Lower leg skin (tissue), 4 donors: Measurements from ENCODE around the gene MDFIC. TPM values are rescaled to one million over a fixed set of nuclear protein-coding genes. Genes with fewer than 3 reads are reported as not detected.
"Not testable (repeated sequence)": the region's sequence is repeated elsewhere in the genome, so short reads cannot be mapped to it uniquely, and the experiment has no call there.

Source experiments
- DNase-seq, 2 donors: peaks; one replicate each; pipeline ENCODE4 v3.0.0-alpha.2; 2019; ENCODE audit warnings: low spot score in 2 of 2
- H3K4me3 ChIP-seq: fragments of 200-600 bp; sonication (generic); 2 replicates; pipeline ENCODE4 v1.5.1; 2017; ENCODE audit warnings: mild to moderate bottlenecking, low read depth; ENCODE audit not compliant: poor library complexity, severe bottlenecking
- POLR2A ChIP-seq, 2 donors: fragments of 450-650 bp; IDR thresholded peaks; one replicate each; pipeline ENCODE4 v1.6.1; 2016 to 2017; ENCODE audit warnings: antibody characterized with exemption in 2 of 2, mild to moderate bottlenecking in 1 of 2, moderate library complexity in 1 of 2
- WGBS, 2 donors: methylation state at CpG; one replicate each; pipeline ENCODE4 v1.1.5; 2018; 5-methylcytosine and 5-hydroxymethylcytosine counted together
- intact Hi-C: fragments of 100-400 bp; cut with DNase I; formaldehyde crosslinking; loops from one replicate; pipeline ENCODE4 v1.15.0; 2023; ENCODE audit warnings: low total_unique reads
- total RNA-seq, 4 donors: library from RNA; depleted of rRNA; stranded (reverse); fragments of >200 nt; gene quantifications; one replicate each; pipeline ENCODE4 v1.1.0, GENCODE V29; 2016
- TF ChIP-seq, protein P1 (sequence below), 3 donors: fragments of 450-650 bp; IDR thresholded peaks; one replicate each; pipeline ENCODE4 v1.5.1; 2016; ENCODE audit warnings: antibody characterized with exemption in 3 of 3, mild to moderate bottlenecking in 3 of 3, moderate library complexity in 2 of 3

Gene MDFIC
- total RNA-seq, 4 donors from 2014 or later = 27.0 to 58.5 (median 38.9) TPM

DNA sequence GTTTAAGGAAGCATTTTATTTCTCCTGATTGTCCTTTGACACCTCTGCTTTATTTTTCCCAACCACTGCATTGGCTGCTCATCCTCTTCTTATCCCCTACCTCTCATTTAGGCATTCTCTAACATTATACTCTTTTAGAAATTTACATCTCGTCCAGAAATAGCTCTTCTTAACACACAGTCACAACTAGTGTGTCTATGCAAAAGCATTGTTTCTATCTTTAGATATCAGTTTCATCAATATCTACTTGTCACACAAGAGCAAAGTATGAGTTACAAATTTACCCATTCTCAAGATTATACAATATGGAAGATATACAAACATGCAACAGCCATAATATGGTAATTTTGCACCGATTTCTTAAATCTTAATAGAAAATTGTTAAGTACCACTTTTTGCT lies 35.7 kb upstream of the MDFIC start:
- no peak overlapping the region for H3K4me3 ChIP-seq
- intact Hi-C loops = no loop called here
- no peak for TF ChIP-seq POLR2A (IDR thresholded peaks at IDR 0.05)
- TF ChIP-seq, protein P1, sequence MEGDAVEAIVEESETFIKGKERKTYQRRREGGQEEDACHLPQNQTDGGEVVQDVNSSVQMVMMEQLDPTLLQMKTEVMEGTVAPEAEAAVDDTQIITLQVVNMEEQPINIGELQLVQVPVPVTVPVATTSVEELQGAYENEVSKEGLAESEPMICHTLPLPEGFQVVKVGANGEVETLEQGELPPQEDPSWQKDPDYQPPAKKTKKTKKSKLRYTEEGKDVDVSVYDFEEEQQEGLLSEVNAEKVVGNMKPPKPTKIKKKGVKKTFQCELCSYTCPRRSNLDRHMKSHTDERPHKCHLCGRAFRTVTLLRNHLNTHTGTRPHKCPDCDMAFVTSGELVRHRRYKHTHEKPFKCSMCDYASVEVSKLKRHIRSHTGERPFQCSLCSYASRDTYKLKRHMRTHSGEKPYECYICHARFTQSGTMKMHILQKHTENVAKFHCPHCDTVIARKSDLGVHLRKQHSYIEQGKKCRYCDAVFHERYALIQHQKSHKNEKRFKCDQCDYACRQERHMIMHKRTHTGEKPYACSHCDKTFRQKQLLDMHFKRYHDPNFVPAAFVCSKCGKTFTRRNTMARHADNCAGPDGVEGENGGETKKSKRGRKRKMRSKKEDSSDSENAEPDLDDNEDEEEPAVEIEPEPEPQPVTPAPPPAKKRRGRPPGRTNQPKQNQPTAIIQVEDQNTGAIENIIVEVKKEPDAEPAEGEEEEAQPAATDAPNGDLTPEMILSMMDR (IDR thresholded peaks at IDR 0.05) = no peak
- DNase-seq = no peak
- WGBS, 2 donors = 87 to 91% methylated on average over 2 of the region's 2 CpGs

DNA sequence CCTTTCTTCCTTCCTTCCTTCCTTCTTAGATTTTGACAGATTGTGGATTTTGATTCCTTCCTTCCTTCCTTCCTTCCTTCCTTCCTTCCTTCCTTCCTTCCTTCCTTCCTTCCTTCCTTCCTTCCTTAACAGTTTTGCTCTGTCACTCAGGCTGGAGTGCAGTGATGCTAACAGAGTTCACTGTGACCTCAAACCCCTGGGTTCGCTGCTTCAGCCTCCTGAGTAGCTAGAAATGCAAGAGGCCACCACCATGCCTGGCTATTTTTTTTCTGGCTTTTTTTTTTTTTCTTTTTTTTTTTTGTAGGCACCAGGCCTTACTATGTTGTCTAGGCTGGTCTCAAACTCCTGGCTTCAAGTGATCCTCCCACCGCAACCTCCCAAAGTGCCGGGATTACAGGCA lies 32.8 kb upstream of the MDFIC start:
- DNase-seq, intact Hi-C loops, H3K4me3 ChIP-seq: not testable (repeated sequence)
- 91 to 98% methylated on average over 3 of the region's 3 CpGs for WGBS, 2 donors

DNA sequence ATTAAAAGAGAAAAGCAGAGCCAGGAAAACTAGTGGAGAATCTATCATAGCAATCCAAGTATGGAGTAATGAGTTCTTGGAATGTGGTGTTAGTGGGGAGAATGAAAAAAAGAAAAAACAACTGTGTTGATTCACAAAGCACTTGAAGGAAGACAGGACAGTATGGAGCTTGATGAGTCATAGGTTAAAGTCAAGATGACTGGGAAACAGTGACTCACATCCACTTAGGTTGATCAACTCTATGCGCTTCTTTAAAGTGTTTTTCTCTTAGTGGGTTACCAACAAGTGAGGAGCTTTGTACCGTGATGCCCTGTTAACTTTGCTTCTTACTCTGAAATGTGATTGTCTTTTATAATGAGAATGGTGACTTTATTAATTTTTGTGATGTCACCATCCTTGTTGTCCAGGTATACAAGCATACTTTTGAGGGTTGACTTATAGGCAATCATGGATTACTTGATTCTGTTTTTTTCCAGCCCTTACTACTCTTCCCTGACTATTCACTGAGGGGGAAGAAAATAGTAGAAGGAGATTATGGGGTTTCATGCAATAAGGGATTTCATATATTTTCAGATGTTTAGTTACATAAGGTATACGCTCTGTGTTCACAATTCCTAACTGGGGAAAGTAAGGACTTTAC lies 32.1 kb upstream of the MDFIC start:
- intact Hi-C loops = no loop called here
- TF ChIP-seq, protein P1 (IDR thresholded peaks at IDR 0.05) = no peak
- no peak for TF ChIP-seq POLR2A (IDR thresholded peaks at IDR 0.05)

DNA sequence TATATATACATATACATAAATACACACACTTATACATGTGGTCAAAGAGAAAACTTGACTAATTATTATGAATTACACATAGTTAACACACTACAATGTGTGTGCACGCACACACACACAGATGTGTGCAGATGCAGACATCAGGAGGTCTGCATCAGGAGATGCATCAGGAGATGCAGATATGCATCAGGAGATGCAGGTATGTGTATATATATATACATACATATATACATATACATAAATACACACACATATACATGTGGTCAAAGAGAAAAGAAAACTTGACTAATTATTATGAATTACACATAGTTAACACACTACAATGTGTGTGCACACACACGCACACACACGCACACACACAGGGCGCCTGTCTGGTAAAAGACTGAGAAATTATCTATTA lies 31.3 kb upstream of the MDFIC start:
- H3K4me3 ChIP-seq = no peak overlapping the region
- TF ChIP-seq POLR2A (IDR thresholded peaks at IDR 0.05) = no peak
- TF ChIP-seq, protein P1 (IDR thresholded peaks at IDR 0.05) = no peak
- intact Hi-C loops = no loop called here
- 92 to 97% methylated on average over 4 of the region's 4 CpGs for WGBS, 2 donors
- DNase-seq = no peak

More for the DNA sequence above, 32.1 kb upstream of the MDFIC start:
- no peak overlapping the region for H3K4me3 ChIP-seq
- 65 to 70% methylated on average over 3 of the region's 3 CpGs for WGBS, 2 donors
- no peak for DNase-seq

DNA sequence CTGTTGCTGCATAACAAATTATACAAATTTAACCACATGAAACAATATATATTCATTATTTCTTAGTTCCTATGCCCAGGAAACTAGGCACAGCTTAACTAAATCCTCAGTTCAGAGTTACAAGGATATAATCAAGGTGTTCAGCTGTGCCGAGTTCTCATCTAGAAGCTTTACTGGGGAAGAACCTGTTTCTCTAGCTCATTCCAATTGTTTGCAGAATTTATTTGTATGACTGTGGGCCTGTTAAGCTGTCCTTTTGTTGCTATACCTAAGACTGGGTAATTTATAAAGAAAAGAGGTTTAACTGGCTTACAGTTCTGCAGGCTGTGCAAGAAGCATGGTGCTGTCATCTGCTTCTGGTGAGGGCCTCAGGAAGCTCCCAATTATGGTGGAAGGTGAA lies 21.8 kb upstream of the MDFIC start:
- no peak for DNase-seq
- WGBS, 2 donors = 73 to 78% methylated on average over 1 of the region's 1 CpG
- TF ChIP-seq, protein P1 (IDR thresholded peaks at IDR 0.05) = no peak
- TF ChIP-seq POLR2A (IDR thresholded peaks at IDR 0.05) = no peak
- H3K4me3 ChIP-seq = no peak overlapping the region
- intact Hi-C loops = no loop called here

DNA sequence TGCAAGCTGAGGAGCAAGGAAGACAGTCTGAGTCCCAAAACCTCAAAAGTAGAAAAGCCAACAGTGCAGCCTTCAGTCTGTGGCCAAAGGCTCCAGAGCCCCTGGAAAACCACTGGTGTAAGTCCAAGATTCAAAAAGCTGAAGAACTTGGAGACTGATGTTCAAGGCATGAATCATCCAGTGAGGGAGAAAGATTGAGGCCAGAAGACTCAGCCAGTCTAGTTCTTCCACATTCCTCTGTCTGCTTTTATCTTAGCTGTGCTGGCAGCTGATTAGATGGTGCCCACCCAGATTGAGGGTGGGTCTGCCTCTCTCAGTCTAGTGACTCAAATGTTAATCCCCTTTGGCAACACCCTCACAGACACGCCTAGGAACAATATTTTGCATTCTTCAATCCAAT lies 20.1 kb upstream of the MDFIC start:
- intact Hi-C loops = no loop called here
- H3K4me3 ChIP-seq = no peak overlapping the region
- WGBS, 2 donors = 40 to 42% methylated on average over 1 of the region's 1 CpG
- DNase-seq = no peak
- no peak for TF ChIP-seq POLR2A (IDR thresholded peaks at IDR 0.05)

DNA sequence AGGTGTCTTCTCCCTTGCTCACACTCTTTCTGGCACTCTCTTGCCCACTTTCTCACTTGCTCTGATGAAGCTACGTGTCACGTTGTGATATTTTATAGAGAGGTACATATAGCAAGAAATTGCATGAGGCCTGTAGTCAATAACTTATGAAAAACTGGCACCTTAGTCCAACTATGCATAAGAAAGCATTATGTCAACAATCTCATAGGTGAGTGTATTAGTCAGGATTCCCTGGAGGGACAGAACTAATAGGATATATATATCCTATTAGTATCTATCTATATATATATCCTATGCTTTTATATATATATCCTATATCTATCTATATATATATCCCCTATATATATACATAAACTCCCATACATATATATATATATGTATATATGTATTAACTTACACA lies 18.8 kb upstream of the MDFIC start:
- no peak for TF ChIP-seq POLR2A (IDR thresholded peaks at IDR 0.05)
- TF ChIP-seq, protein P1 (IDR thresholded peaks at IDR 0.05) = no peak
- DNase-seq = no peak
- H3K4me3 ChIP-seq = no peak overlapping the region
- intact Hi-C loops = no loop called here
- 96 to 99% methylated on average over 2 of the region's 2 CpGs for WGBS, 2 donors
